Neural cell (in vitro differentiated cells): ENCODE results near the gene ZNF831. TPM values are rescaled to one million over a fixed set of nuclear protein-coding genes. Genes with fewer than 3 reads are reported as not detected.

Source experiments
- H2AFZ ChIP-seq: fragments of 200-600, 300-800 bp; sonication (generic), shearing (Covaris generic); 2 replicates; pipeline ENCODE4 v1.6.0; 2014; ENCODE audit warnings: low read depth, mild to moderate bottlenecking, antibody characterized with exemption, low read length, moderate library complexity
- H3F3A ChIP-seq: fragments of 200-600 bp; shearing (Covaris generic); 2 replicates; pipeline ENCODE4 v1.6.1; 2016; ENCODE audit warnings: mild to moderate bottlenecking, moderate library complexity, mixed read lengths, antibody characterized with exemption, low read length; ENCODE audit not compliant: insufficient read depth, poor library complexity, severe bottlenecking
- H3K27ac ChIP-seq: fragments of 200-600, 300-800 bp; sonication (generic), shearing (Covaris generic); 2 replicates; pipeline ENCODE4 v1.5.1; 2014; ENCODE audit warnings: mild to moderate bottlenecking, low read length, moderate library complexity
- H3K27me3 ChIP-seq: fragments of 300-800, 200-600 bp; sonication (generic), shearing (Covaris generic); 2 replicates; pipeline ENCODE4 v1.6.0; 2014; ENCODE audit warnings: mild to moderate bottlenecking, low read depth, low read length, moderate library complexity; ENCODE audit not compliant: insufficient read depth
- H3K36me3 ChIP-seq: fragments of 300-800, 200-600 bp; sonication (generic), shearing (Covaris generic); 2 replicates; pipeline ENCODE4 v1.5.1; 2014; ENCODE audit warnings: mild to moderate bottlenecking, antibody characterized with exemption, low read length, moderate library complexity; ENCODE audit not compliant: insufficient read depth
- H3K4me2 ChIP-seq: fragments of 300-800, 200-600 bp; sonication (generic), shearing (Covaris generic); 2 replicates; pipeline ENCODE4 v1.6.0; 2014; ENCODE audit warnings: mild to moderate bottlenecking, low read length
- H3K4me3 ChIP-seq: fragments of 300-800, 200-600 bp; sonication (generic), shearing (Covaris generic); 2 replicates; pipeline ENCODE4 v1.5.1; 2014; ENCODE audit warnings: mild to moderate bottlenecking, low read length, moderate library complexity
- H3K79me2 ChIP-seq: fragments of 200-600 bp; shearing (Covaris generic); replicated peaks from 2 replicates; pipeline ENCODE4 v1.6.0; 2014; ENCODE audit warnings: mild to moderate bottlenecking, low read length, moderate library complexity; ENCODE audit not compliant: insufficient read depth
- H3K9ac ChIP-seq: fragments of 300-800, 200-600 bp; sonication (generic), shearing (Covaris generic); 2 replicates; pipeline ENCODE4 v1.6.1; 2016; ENCODE audit warnings: mild to moderate bottlenecking, low read length, mixed read lengths
- H3K9me2 ChIP-seq: fragments of 200-600 bp; shearing (Covaris generic); 2 replicates; pipeline ENCODE4 v1.6.1; 2016; ENCODE audit warnings: mild to moderate bottlenecking, low read length, mixed read lengths; ENCODE audit not compliant: insufficient read depth
- H3K9me3 ChIP-seq: fragments of 200-600, 300-800 bp; sonication (generic), shearing (Covaris generic); 2 replicates; pipeline ENCODE4 v1.6.1; 2016; ENCODE audit warnings: mild to moderate bottlenecking, mixed run types, low read length, moderate library complexity, mixed read lengths
- H4K20me1 ChIP-seq: fragments of 200-600 bp; shearing (Covaris generic); 2 replicates; pipeline ENCODE4 v1.6.1; 2016; ENCODE audit warnings: mild to moderate bottlenecking, mixed run types; ENCODE audit not compliant: insufficient read depth
- EP300 ChIP-seq: fragments of 450-650 bp; conservative IDR thresholded peaks from 2 replicates; pipeline ENCODE4 v1.6.1; 2014; ENCODE audit warnings: antibody characterized with exemption, mild to moderate bottlenecking, moderate library complexity; ENCODE audit not compliant: poor library complexity, severe bottlenecking
- EZH2 ChIP-seq: fragments of 200-600, 300-800 bp; shearing (Covaris generic), sonication (generic); IDR thresholded peaks from 2 replicates; pipeline ENCODE4 v1.6.1; 2014; ENCODE audit warnings: antibody characterized with exemption, low read length, borderline replicate concordance, mild to moderate bottlenecking; ENCODE audit not compliant: insufficient read depth, poor library complexity, severe bottlenecking
- MXI1 ChIP-seq: fragments of 450-650 bp; conservative IDR thresholded peaks from 2 replicates; pipeline ENCODE4 v1.6.1; 2014; ENCODE audit warnings: antibody characterized with exemption, mild to moderate bottlenecking; ENCODE audit not compliant: poor library complexity, severe bottlenecking
- POLR2AphosphoS5 ChIP-seq: IDR thresholded peaks from 2 replicates; pipeline ENCODE4 v1.6.1; 2012
- RAD21 ChIP-seq: fragments of 450-650 bp; conservative IDR thresholded peaks from 2 replicates; pipeline ENCODE4 v1.6.1; 2014; ENCODE audit warnings: antibody characterized with exemption, mild to moderate bottlenecking, moderate library complexity
- SMC3 ChIP-seq: fragments of 450-650 bp; conservative IDR thresholded peaks from 2 replicates; pipeline ENCODE4 v1.6.1; 2014; ENCODE audit warnings: antibody characterized with exemption, mild to moderate bottlenecking, moderate library complexity; ENCODE audit not compliant: poor library complexity
- TAF1 ChIP-seq: IDR thresholded peaks from 2 replicates; pipeline ENCODE4 v1.6.1; 2012; ENCODE audit warnings: low read depth
- polyA plus RNA-seq: library from polyadenylated mRNA; depleted of rRNA; stranded (reverse); fragments of >200 nt; gene quantifications from 2 replicates; pipeline ENCODE4 v1.2.3, GENCODE V29; 2014
- TF ChIP-seq, protein P1 (sequence below): IDR thresholded peaks from 2 replicates; pipeline ENCODE4 v1.6.1; 2012; ENCODE audit warnings: borderline replicate concordance
- TF ChIP-seq, protein P2 (sequence below): fragments of 450-650 bp; IDR thresholded peaks from 2 replicates; pipeline ENCODE4 v1.5.1; 2014; ENCODE audit warnings: antibody characterized with exemption, mild to moderate bottlenecking, moderate library complexity; ENCODE audit not compliant: poor library complexity, severe bottlenecking

Gene ZNF831
- polyA plus RNA-seq, 1 donor from 2014 or later = not detected

- no peak for TF ChIP-seq TAF1
- TF ChIP-seq EZH2 = no peak
- Histone ChIP-seq H3K9me2 (no peaks in the 10 kb centered on the region), H3K27ac (no peak overlapping the region)
These were observed 40.7 kb downstream of the ZNF831 start for GRCh38 chr20:59204165-59204894.

GRCh38 chr20:59205044-59205443 lies 41.4 kb downstream of the ZNF831 start:
- Histone ChIP-seq H3K9me3 (no peaks in the 10 kb centered on the region), H3K27ac (no peak overlapping the region), H3K79me2 (no peaks in the 10 kb centered on the region), H4K20me1 (no peaks in the 10 kb centered on the region), H2AFZ (no peak overlapping the region), H3K36me3 (no peaks in the 10 kb centered on the region), H3F3A (no peaks in the 10 kb centered on the region), H3K4me2 (no peak overlapping the region), H3K9me2 (no peaks in the 10 kb centered on the region), H3K9ac (no peak overlapping the region), H3K4me3 (no peak overlapping the region), H3K27me3 (no peaks in the 10 kb centered on the region)
- no peak for TF ChIP-seq TAF1
- TF ChIP-seq, protein P1, sequence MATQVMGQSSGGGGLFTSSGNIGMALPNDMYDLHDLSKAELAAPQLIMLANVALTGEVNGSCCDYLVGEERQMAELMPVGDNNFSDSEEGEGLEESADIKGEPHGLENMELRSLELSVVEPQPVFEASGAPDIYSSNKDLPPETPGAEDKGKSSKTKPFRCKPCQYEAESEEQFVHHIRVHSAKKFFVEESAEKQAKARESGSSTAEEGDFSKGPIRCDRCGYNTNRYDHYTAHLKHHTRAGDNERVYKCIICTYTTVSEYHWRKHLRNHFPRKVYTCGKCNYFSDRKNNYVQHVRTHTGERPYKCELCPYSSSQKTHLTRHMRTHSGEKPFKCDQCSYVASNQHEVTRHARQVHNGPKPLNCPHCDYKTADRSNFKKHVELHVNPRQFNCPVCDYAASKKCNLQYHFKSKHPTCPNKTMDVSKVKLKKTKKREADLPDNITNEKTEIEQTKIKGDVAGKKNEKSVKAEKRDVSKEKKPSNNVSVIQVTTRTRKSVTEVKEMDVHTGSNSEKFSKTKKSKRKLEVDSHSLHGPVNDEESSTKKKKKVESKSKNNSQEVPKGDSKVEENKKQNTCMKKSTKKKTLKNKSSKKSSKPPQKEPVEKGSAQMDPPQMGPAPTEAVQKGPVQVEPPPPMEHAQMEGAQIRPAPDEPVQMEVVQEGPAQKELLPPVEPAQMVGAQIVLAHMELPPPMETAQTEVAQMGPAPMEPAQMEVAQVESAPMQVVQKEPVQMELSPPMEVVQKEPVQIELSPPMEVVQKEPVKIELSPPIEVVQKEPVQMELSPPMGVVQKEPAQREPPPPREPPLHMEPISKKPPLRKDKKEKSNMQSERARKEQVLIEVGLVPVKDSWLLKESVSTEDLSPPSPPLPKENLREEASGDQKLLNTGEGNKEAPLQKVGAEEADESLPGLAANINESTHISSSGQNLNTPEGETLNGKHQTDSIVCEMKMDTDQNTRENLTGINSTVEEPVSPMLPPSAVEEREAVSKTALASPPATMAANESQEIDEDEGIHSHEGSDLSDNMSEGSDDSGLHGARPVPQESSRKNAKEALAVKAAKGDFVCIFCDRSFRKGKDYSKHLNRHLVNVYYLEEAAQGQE = no peak
- TF ChIP-seq, protein P2, sequence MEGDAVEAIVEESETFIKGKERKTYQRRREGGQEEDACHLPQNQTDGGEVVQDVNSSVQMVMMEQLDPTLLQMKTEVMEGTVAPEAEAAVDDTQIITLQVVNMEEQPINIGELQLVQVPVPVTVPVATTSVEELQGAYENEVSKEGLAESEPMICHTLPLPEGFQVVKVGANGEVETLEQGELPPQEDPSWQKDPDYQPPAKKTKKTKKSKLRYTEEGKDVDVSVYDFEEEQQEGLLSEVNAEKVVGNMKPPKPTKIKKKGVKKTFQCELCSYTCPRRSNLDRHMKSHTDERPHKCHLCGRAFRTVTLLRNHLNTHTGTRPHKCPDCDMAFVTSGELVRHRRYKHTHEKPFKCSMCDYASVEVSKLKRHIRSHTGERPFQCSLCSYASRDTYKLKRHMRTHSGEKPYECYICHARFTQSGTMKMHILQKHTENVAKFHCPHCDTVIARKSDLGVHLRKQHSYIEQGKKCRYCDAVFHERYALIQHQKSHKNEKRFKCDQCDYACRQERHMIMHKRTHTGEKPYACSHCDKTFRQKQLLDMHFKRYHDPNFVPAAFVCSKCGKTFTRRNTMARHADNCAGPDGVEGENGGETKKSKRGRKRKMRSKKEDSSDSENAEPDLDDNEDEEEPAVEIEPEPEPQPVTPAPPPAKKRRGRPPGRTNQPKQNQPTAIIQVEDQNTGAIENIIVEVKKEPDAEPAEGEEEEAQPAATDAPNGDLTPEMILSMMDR = no peak

More at GRCh38 chr20:59204165-59204894, 40.7 kb downstream of the ZNF831 start:
- Histone ChIP-seq H3K9ac (no peak overlapping the region), H3K4me3 (no peak overlapping the region), H3K79me2 (no peaks in the 10 kb centered on the region), H3K36me3 (no peaks in the 10 kb centered on the region), H3K27me3 (no peaks in the 10 kb centered on the region), H3K9me3 (no peaks in the 10 kb centered on the region), H3K4me2 (no peak overlapping the region), H3F3A (no peaks in the 10 kb centered on the region), H2AFZ (no peak overlapping the region), H4K20me1 (no peaks in the 10 kb centered on the region)

- Histone ChIP-seq H4K20me1 (no peaks in the 10 kb centered on the region), H3K4me2 (no peak overlapping the region), H2AFZ (no peak overlapping the region), H3K36me3 (no peaks in the 10 kb centered on the region), H3K9ac (no peak overlapping the region), H3K27me3 (no peaks in the 10 kb centered on the region), H3K79me2 (no peaks in the 10 kb centered on the region), H3K9me2 (no peaks in the 10 kb centered on the region), H3F3A (no peaks in the 10 kb centered on the region), H3K4me3 (no peak overlapping the region), H3K27ac (no peak overlapping the region), H3K9me3 (no peaks in the 10 kb centered on the region)
- TF ChIP-seq, protein P2 = no peak
- TF ChIP-seq MXI1 (no peak), POLR2AphosphoS5 (no peak), TAF1 (no peak), EZH2 (no peak), SMC3 (no peak), RAD21 (no peak), EP300 (no peak)
- TF ChIP-seq, protein P1 = no peak
These were observed 43.6 kb downstream of the ZNF831 start for GRCh38 chr20:59207235-59207634.
